ENCODE measurements around the gene CIITA. TPM values are rescaled to one million over a fixed set of nuclear protein-coding genes. Genes with fewer than 3 reads are reported as not detected.
A peak's percentile ranks its signal among the peaks of the same experiment; 100 is the strongest.
"Not testable (repeated sequence)": the region's sequence is repeated elsewhere in the genome, so short reads cannot be mapped to it uniquely, and the experiment has no call there.

CIITA gene
- total RNA-seq, 1 donor from 2014 or later = 11.0 TPM

DNA sequence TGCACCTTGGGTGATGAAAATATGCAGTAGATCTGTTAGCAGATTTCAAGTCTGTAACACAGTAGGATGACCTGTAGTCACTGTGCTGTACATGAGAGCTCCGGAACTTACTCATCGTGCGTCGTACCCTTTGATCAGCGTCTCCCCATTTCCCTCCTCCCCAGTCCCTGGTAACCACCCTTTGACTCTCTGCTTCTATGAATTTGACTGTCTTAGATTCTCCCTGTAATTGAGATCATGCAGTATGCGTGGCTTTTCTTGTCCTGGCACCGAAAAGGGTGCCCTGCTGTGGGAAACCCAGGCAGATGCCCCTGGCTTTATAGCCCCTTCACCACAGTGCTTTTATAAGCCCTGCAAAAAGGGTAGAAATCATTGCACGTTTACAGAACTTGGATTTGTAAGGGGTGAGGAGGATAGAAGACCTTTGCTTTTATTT lies 87.9 kb downstream of the CIITA start:
- intact Hi-C loops (cut with DNase I) = loop anchor here (10.0 kb wide), 2 partner anchors 750 to 830 kb away; partner anchors contain the start of gene ZC3H7A
- DNase-seq (ENCODE audit: missing footprints) = no peak
- ATAC-seq = no peak

DNA sequence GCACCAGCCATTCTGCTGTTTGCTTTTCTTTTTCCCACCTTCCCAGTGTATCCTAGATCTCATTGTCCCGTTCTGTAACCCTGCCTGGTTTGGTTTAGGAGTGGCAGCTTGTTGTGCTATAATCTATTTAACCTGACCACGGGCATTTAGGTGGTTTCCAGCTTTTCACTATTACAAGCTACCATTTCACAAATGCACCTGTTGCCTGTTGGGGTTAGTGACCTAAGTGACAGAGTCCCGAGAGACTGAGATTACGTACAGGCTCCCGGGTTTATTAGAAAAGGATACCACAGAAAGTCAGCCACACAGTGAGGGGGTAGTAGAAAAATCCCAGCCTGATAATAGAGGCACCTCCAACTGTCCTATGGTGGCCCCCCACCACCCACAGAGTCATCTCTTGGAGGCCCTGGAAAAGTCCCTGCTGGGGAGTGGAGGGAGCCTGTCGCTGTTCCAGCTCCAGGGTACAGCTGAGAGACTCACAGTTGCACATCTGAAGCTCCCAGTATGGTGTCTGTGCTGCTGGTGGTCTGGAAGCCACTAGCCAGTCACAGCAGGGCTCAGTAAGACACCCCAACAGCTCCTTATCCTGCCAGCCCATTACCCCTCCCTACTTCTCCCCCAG lies 88.5 kb downstream of the CIITA start:
- ATAC-seq (no peak), DNase-seq (ENCODE audit: missing footprints) (no peak)
- intact Hi-C loops (cut with DNase I) = loop anchor here (10.0 kb wide), 2 partner anchors 749 to 829 kb away; partner anchors contain the start of gene ZC3H7A

DNA sequence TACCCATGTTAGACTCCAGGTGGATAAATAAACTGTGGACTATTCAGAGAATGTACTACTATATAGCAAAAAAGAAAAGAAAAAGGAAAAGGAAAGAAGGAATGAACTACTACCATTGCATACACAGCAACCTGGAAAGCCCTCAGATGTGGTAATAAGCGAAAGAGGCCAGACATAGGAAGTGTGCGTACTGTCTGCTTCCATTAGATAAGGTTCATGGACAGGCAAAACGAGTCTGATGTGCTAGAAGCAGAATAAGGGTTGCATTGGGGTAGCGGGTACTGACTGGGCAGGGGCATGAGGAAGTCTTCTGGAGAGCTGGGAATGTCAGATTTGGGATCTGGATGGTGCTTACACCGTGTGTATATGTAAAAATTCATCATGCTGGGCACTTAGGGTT lies 89.1 kb downstream of the CIITA start:
- no peak for DNase-seq (ENCODE audit: missing footprints)
- ATAC-seq = no peak
- intact Hi-C loops (cut with DNase I) = loop anchor here (10.0 kb wide), 2 partner anchors 749 to 829 kb away; partner anchors contain the start of gene ZC3H7A

DNA sequence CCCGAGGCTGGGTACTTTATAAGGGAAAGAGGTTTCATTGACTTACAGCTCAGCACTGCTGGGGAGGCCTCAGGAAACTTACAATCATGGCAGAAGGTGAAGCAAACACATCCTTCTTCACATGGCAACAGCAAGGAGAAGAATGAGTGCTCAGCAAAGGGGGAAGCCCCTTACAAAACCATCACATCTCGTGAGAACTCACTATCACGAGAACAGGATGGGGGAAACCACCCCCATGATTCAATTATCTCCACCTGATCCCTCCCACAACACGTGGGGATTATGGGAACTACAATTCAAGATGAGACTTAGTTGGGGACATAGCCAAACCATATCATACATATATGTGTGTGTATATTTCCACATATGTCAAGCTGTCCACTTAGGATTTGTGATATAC lies 89.6 kb downstream of the CIITA start:
- ATAC-seq; DNase-seq (ENCODE audit: missing footprints): not testable (repeated sequence)
- intact Hi-C loops (cut with DNase I) = loop anchor here (10.0 kb wide), 2 partner anchors 748 to 828 kb away; partner anchors contain the start of gene ZC3H7A

DNA sequence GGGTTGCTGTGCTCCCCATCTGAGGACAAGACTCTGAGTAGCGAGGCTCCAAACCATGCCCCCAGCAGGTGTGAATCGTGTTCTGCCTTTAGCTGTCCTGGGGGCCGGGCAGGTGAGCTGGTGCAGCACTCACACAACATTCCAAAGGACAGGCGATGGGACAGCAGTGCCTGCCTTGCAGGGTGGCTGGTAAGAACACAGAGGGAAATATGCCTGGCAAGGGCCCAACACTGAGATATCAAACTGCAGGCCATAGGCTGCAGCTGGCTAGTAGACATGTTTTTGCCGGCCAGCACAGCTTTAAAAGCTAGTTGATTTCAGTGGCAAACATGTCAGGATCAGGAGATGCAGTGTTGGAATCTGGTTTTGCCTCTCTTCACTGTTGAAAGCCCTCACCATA lies 91.0 kb downstream of the CIITA start:
- peak; percentile 45 for ATAC-seq
- intact Hi-C loops (cut with DNase I) = loop anchor here (10.0 kb wide), 2 partner anchors 747 to 827 kb away; partner anchors contain the start of gene ZC3H7A
- DNase-seq (ENCODE audit: missing footprints) = no peak

DNA sequence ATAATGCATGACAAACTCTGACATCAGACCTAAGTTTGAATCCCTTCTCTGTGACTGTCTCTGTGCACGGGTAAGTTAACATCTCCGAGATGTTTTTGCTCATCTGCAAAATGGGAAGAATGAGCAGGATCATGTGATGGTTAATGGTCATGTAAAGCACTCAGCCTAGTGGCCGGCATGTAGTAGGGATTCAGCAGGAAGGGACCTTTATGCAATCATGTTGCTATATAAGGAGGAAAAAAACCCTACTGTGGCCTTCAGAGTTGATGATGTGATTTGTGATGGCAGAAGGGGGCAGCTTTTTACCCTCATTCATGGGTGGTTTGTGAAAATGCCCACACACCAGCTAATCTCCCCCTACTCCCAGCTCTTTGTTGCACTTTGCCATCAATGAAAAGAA lies 91.5 kb downstream of the CIITA start:
- no peak for DNase-seq (ENCODE audit: missing footprints)
- no peak for ATAC-seq
- intact Hi-C loops (cut with DNase I) = loop anchor here (10.0 kb wide), 2 partner anchors 746 to 826 kb away; partner anchors contain the start of gene ZC3H7A

DNA sequence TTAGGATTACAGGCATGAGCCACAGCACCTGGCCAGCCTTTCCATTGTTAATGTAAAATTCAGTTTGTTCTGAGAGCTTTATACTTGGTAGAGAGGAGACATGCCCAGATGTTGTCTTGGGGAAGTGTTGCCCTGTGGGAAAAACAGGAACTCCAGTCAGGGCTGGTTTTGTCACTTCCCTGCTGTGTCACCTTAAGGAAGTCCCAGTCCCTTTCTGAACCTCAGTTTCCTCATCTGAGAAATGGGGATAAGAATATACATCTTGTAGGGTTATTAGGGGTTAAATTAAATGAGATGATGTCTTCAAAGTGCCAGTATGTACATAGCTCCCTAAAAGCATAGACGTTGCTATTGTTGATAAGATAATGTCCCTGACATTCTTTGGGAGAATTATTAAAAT lies 92.6 kb downstream of the CIITA start:
- intact Hi-C loops (cut with DNase I) = loop anchor here (2.0 to 10.0 kb wide), 5 partner anchors 133 to 825 kb away; partner anchors contain the start of gene ZC3H7A
- ATAC-seq (no peak), DNase-seq (ENCODE audit: missing footprints) (no peak)

DNA sequence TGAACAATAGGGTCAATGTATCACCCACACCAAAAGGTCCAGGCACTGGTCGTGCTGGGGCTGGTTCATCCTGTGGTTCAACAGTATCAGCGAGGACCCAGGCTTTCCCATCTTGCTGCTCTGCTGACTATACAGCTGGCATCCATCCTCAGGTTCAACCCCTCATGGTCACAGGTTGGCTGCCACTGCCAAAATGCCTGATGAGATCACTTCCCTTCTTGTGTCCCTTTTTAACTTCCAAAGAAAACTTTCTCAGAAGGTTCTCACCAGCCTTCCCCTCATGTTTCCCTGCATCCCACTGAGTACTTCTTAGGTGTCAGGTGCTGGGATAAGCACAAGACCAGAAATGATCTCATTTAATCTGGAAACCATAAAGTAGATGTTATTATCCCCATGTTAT lies 93.1 kb downstream of the CIITA start:
- intact Hi-C loops (cut with DNase I) = loop anchor here (2.0 to 5.0 kb wide), 3 partner anchors 132 to 387 kb away; no protein-coding TSS in a partner anchor
- DNase-seq (ENCODE audit: missing footprints) (no peak), ATAC-seq (no peak)

DNA sequence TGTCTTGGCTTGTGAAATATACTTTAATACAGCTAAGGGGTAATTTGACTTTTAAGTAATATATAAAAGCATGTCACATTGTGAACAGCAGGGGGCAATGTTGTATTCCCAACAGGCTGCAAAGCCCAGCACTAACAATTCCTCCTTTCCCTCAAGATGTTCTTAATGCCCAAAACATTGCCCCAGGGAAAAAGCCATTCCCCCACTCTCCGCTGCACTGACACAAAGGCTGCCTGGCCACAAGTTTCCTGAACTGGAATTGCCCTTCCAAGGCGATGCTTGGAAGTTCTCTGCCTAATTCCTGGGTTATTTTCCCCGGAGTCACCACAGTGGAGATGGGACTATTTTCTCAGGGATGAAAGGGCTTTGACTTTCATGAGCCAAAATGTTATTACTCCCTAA lies 94.6 kb downstream of the CIITA start:
- intact Hi-C loops (cut with DNase I) = loop anchor here (1.0 to 5.0 kb wide), 4 partner anchors 131 to 385 kb away; no protein-coding TSS in a partner anchor
- ATAC-seq (peak; percentile 78), DNase-seq (ENCODE audit: missing footprints) (no peak)

DNA sequence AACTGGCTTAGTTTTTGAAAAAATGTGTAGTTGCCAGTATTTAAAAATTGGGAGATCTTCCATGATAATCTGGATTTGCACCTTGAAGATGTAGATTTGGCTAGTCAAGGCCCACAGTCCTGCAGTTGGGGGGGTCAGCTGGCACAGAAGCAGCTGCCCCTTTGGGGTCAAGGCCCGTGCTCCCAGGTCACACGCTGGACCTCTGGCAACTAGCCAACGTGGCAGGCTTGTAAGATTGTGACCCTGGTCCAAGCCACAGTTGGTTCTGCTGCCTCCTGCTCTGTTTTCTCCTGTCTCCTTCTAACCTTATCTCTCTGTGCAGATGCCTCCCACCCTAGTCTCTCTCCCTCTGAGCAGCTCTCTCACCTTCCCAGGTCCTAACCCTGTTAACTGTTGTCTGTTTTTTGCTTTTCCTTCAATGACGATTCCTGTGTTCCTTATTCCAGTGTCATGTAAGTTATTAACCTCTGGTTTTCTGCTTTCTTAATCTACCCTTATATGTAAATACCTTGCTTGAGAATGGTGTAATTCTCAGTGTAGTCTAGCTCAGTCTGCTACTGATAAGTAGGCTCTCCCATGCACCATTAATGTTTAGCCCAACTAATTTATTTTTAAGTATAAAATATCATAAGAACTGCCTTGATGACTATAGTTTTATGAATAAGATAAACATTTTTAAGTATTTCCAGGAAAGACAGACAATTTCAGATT lies 95.3 kb downstream of the CIITA start:
- ATAC-seq = no peak
- intact Hi-C loops (cut with DNase I) = loop anchor here (5.0 kb wide), 1 partner anchor 130 kb away; no protein-coding TSS in a partner anchor
- no peak for DNase-seq (ENCODE audit: missing footprints)

DNA sequence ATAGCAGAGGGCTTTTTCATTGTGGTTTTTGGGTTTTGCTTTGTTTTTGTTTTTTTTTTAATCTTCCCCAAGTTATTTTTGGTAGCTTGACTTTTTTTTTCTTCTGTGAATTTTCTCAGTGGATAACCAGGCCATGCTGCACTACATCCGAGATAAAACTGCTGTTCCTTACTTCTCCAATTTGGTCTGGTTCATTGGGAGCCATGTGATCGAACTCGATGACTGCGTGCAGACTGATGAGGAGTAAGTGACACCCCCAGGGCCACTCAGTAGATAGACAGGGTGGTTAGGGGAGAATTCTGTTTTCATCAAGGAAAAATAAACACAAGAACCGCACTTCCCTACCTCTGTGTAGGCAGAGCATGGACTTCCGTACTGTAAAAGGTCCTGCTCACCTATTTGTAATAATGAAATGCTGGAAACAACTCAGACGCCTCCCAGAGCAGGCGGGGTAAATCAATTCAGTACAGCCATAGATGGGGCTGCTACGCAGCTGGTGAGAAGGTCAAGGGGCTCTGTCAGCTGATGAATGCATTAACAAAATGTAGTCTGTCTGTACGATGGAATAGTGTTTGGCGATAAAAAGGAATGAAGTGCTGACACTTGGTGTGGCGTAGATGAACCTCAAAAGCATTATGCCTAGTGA lies 95.9 kb downstream of the CIITA start:
- intact Hi-C loops (cut with DNase I) = loop anchor here (5.0 kb wide), 1 partner anchor 129 kb away; no protein-coding TSS in a partner anchor
- ATAC-seq = no peak
- DNase-seq (ENCODE audit: missing footprints) = no peak

DNA sequence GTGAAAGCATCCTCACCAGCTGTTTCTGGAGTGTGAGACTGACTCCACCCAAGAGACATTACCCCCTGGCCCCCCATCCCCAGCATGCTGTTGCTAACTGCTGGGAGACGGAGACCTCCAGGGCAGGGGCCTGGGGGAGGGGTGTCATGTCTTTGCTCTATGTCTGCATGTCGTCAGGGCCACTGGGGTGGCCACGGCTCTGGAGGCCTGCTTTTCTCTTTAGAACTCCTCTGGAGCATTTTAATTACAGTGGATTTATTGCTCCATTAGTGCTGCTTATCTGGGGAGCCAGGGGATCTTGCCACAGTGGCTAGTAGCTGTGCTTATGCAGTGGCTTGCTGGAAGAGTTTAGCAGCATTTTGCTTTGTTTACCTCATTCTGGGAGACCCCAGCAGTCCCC lies 99.6 kb downstream of the CIITA start:
- DNase-seq (ENCODE audit: missing footprints) = no peak
- no peak for ATAC-seq
- intact Hi-C loops (cut with DNase I) = no loop called here

DNA sequence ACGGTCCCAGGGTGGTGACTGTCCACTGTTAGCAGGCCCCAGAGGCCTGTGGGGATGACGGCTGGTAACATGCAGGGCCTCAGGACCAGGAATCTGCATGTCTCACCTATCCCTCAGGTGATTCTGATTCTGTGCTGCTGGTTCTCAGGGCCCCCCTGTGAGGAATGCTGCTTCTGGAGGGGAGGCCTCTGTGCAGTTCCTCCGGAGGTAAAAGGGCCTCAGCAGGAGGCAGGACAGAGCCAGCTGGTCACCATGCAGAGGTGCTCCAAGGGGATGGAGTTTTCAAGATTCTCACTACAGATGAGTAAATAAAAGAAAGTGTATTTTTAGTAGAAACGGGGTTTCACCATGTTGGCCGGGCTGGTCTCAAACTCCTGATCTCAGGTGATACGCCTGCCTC lies 101.1 kb downstream of the CIITA start:
- DNase-seq (ENCODE audit: missing footprints) = no peak
- no peak for ATAC-seq
- intact Hi-C loops (cut with DNase I) = no loop called here

DNA sequence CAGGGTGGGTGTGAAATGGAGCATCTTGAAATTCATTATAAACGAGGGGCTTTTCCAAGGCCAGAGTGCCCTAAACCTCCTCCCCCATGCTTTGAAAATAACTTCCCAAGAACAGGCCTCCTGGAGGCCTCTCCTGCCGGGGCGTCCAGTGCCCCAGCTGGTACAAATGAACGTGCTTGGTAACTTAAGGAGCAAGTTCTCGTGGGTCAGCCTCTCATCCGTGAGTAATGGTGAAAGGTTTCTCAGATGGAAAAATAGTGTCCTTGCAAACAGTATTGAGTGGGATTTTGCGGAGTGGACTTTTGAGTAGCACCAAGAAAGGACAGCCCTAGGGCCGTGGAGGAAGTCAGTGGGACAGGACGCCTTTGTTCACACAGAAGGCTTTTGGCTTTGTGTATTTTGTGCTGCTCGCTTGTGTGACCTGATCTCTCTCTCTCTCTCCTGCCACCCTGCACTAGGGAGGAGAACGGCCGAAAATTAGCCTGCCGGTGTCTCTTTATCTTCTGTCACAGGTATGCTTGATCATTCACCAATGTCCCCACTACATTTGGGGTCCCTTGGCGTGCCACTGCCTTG lies 102.0 kb downstream of the CIITA start:
- no peak for DNase-seq (ENCODE audit: missing footprints)
- intact Hi-C loops (cut with DNase I) = no loop called here
- ATAC-seq = no peak

DNA sequence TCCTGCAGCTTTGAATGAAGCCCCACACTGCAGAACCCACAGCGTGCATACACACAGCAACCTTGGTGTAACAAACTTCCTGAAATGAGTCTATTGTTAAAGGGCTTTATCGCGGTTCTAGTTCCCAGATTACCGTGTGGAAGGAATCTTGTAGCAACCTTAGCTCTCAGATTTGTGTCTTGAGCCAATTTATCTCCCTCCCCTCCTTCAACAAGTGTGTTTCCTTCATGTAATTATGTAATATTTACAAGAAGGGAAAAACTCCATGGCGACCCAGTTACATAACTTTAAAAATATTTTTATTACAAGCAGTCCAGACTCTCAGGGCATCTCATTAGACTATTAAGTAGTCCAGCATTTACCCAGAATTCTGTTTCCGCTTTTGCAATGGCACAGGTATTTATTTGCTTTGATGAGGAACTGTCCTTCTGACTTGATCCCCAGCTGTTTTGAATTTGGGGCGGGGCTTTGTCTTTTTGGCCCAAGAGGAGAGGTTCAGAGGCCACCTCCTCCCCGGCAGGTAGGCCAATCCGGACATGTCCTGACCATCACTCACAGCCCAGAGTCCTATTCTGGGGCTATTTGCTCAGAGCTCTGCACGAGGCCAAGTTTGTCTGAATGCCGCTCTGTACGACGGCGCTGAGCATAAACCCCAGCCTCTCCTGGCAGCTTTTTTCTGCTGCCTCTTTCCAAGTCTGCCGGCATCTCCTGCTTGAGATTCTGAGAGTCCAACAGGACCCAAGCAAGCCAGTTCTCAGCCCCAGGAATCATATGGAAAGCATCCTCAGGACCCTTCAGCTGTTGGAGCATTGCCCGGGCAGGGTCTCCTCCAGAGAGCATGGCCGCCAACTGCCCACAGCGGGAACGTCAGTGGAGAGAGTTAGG lies 103.0 kb downstream of the CIITA start:
- intact Hi-C loops (cut with DNase I) = loop anchor here (5.0 kb wide), 1 partner anchor 67 kb away; no protein-coding TSS in a partner anchor
- ATAC-seq (peak; percentile 78), DNase-seq (ENCODE audit: missing footprints) (peak; percentile 57)

DNA sequence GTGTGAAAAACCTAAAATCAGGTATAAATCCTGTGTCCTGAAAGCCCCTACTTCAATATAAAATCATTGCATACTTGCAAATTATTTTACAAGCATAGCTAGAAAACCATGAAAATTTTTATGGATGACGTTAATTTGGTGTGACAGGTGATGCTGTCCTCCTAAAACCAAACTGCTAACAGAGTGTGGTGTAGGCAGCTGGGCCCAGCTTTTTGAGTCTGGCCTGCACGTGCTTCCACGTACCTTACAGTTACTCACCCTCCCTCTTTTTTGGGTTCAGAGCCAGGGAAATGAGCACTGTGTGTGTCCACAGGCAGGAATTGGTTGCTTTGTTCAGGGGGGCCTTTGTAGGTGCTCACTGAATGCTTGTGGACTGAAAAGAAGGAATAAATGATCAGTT lies 103.8 kb downstream of the CIITA start:
- no peak for ATAC-seq
- intact Hi-C loops (cut with DNase I) = loop anchor here (5.0 kb wide), 1 partner anchor 66 kb away; no protein-coding TSS in a partner anchor
- no peak for DNase-seq (ENCODE audit: missing footprints)

DNA sequence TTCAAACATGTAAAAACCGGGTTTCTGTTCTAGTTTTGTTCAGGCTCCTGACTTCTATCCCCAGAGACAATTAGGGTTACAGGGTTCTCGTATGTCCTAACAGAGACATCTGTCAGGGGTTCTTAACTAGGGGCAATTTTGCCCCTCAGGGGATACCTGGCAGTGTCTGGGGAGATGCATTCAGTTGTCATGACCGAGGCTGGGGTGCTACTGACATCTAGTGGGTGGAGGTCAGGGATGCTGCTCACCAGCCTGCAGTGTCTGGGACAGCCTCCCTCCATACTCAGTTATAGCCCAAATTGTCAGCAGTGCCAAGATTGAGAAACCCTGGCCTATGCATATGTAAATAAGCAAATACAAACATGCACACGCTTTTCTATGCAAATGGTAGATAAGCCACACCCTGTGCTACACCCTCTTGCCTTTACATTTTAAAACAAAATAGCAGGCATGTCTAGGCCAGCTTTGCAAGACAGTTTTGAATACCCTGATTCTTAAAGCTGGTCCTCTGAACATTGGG lies 104.8 kb downstream of the CIITA start:
- no peak for ATAC-seq
- no peak for DNase-seq (ENCODE audit: missing footprints)
- intact Hi-C loops (cut with DNase I) = loop anchor here (5.0 kb wide), 1 partner anchor 66 kb away; no protein-coding TSS in a partner anchor

Measured in Right ventricle myocardium inferior (tissue), 1 donor.